Stomach (tissue), 9 donors: Measurements from ENCODE around the gene ZNF587B. TPM values are rescaled to one million over a fixed set of nuclear protein-coding genes. Genes with fewer than 3 reads are reported as not detected.
"Not testable (repeated sequence)": the region's sequence is repeated elsewhere in the genome, so short reads cannot be mapped to it uniquely, and the experiment has no call there.

Experiments used
- DNase-seq, 2 donors: peaks; one replicate each; pipeline versions ENCODE4 v3.0.0 to v3.0.0-alpha.2; 2013 to 2019
- H3K27ac ChIP-seq, 5 donors: fragments of 200-600 bp in 4 of 5; sonication (generic) in 4 of 5; one replicate each; pipeline ENCODE4 v1.5.1; 2013 to 2019; ENCODE audit warnings: mild to moderate bottlenecking in 1 of 5, moderate library complexity in 1 of 5
- H3K27me3 ChIP-seq, 3 donors: fragments of 200-600 bp; sonication (generic); one replicate each; pipeline ENCODE4 v1.5.1; 2017 to 2019; ENCODE audit warnings: mixed run types in 1 of 3
- H3K36me3 ChIP-seq, 4 donors: fragments of 200-600 bp; sonication (generic); 1 replicate in 3 of 4; 2 replicates in 1 of 4; pipeline ENCODE4 v1.5.1; 2016 to 2019
- H3K4me1 ChIP-seq, 4 donors: fragments of 200-600 bp; sonication (generic); one replicate each; pipeline ENCODE4 v1.5.1; 2016 to 2019
- H3K4me3 ChIP-seq, 4 donors: fragments of 200-600 bp; sonication (generic) in 3 of 4; one replicate each; pipeline ENCODE4 v1.5.1; 2016 to 2019; ENCODE audit warnings: mild to moderate bottlenecking in 1 of 4
- H3K9me3 ChIP-seq, 4 donors: fragments of 200-600 bp; sonication (generic); one replicate each; pipeline ENCODE4 v1.5.1; 2016 to 2019
- CTCF ChIP-seq, 7 experiments: fragments of 450-650 bp in 4 of 7; fragments of 200-600 bp in 3 of 7; sonication (generic) in 3 of 7; IDR thresholded peaks; one replicate each; pipeline ENCODE4 v1.5.1; 2016 to 2019; ENCODE audit warnings: antibody characterized with exemption in 7 of 7, control low read depth in 2 of 7, mild to moderate bottlenecking in 1 of 7
- EP300 ChIP-seq: sonication (generic); formaldehyde crosslinking; IDR thresholded peaks from one replicate; pipeline ENCODE4 v1.6.1; 2017; ENCODE audit warnings: antibody characterized with exemption
- POLR2A ChIP-seq, 4 donors: fragments of 450-650 bp; IDR thresholded peaks; one replicate each; pipeline ENCODE4 v1.6.1; 2016; ENCODE audit warnings: antibody characterized with exemption in 4 of 4, control low read depth in 2 of 4, mild to moderate bottlenecking in 1 of 4, moderate library complexity in 1 of 4
- POLR2AphosphoS5 ChIP-seq, 3 donors: sonication (generic); formaldehyde crosslinking; IDR thresholded peaks; one replicate each; pipeline ENCODE4 v1.6.1; 2016; ENCODE audit warnings: antibody characterized with exemption in 3 of 3
- WGBS, 5 donors: extraction: QIAGEN DNeasy Blood & Tissue Kit in 3 of 5; methylation state at CpG; one replicate each; pipeline versions ENCODE4 v1.1.5 to v1.1.7; 2013 to 2018; 5-methylcytosine and 5-hydroxymethylcytosine counted together
- intact Hi-C: fragments of 100-400 bp; cut with DNase I; formaldehyde crosslinking; loops from one replicate; pipeline ENCODE4 v1.15.1; 2023; ENCODE audit warnings: low total_unique reads
- polyA plus RNA-seq, 3 donors: library from polyadenylated mRNA; stranded (reverse); fragments of 200-250 nt; gene quantifications; one replicate each; pipeline ENCODE4 v1.2.3, GENCODE V29; 2013
- total RNA-seq, 5 donors: library from RNA; depleted of rRNA; stranded (reverse); fragments of >200 nt; gene quantifications; one replicate each; pipeline versions ENCODE4 v1.1.0 to v1.2.3, GENCODE V29; 2014 to 2016
- donor health status: healthy with polysubstance abuse.
- donor health status: Bipolar disorder and iron deficiency.
- donor health status: healthy.

ZNF587B gene
- total and polyA plus RNA-seq, 8 donors = 3.0 to 60.6 (median 10.4) TPM; not detected in 1

- Histone ChIP-seq H3K4me1 (peaks cover 27 to 61% (median 49%) of the 10 kb centered on the region in 4 donors), H3K27me3 (no peaks in the 10 kb centered on the region), H3K9me3 (no peaks in the 10 kb centered on the region), H3K36me3 (peaks cover under 1 to 5% (median under 1%) of the 10 kb centered on the region in 4 donors), H3K27ac (no peak overlapping the region), H3K4me3 (no peak overlapping the region)
- no peak for DNase-seq
- WGBS, 5 donors = 93 to 98% (median 95%) methylated on average over 14 of the region's 14 CpGs
- intact Hi-C loops = no loop called here
- TF ChIP-seq EP300 (no peak), CTCF (IDR thresholded peaks at IDR 0.05) (no peak), POLR2AphosphoS5 (IDR thresholded peaks at IDR 0.05) (no peak), POLR2A (IDR thresholded peaks at IDR 0.05) (no peak)
These were observed 12.1 kb upstream of the ZNF587B start for GRCh38 chr19:57817976-57818375.

GRCh38 chr19:57818378-57818777 is 11.7 kb upstream of the ZNF587B start:
- Histone ChIP-seq H3K4me3 (no peak overlapping the region), H3K36me3 (peaks cover 0 to 4% (median 0%) of the 10 kb centered on the region in 4 donors), H3K27me3 (no peaks in the 10 kb centered on the region), H3K27ac (no peak overlapping the region), H3K9me3 (no peaks in the 10 kb centered on the region), H3K4me1 (peaks cover 27 to 62% (median 51%) of the 10 kb centered on the region in 4 donors)
- 87 to 90% (median 89%) methylated on average over 7 of the region's 7 CpGs for WGBS, 5 donors
- intact Hi-C loops = no loop called here
- TF ChIP-seq POLR2AphosphoS5 (IDR thresholded peaks at IDR 0.05) (no peak), CTCF (IDR thresholded peaks at IDR 0.05) (no peak), EP300 (no peak), POLR2A (IDR thresholded peaks at IDR 0.05) (no peak)
- DNase-seq = no peak

GRCh38 chr19:57819475-57820148 is 10.5 kb upstream of the ZNF587B start:
- TF ChIP-seq POLR2AphosphoS5 (IDR thresholded peaks at IDR 0.05) (peak; percentile 28 to 94 (median 82)), CTCF (IDR thresholded peaks at IDR 0.05) (no peak), POLR2A (IDR thresholded peaks at IDR 0.05) (peak in 1 of 4 donors; percentile 29), EP300 (no peak)
- Histone ChIP-seq H3K27me3 (no peaks in the 10 kb centered on the region), H3K9me3 (no peaks in the 10 kb centered on the region), H3K36me3 (peaks cover 0 to 12% (median 0%) of the 10 kb centered on the region in 4 donors), H3K4me1 (peaks cover 22 to 60% (median 52%) of the 10 kb centered on the region in 4 donors), H3K4me3 (peak overlapping the region; percentile 80 to 97 (median 91)), H3K27ac (peak overlapping the region; percentile 89 to 92 (median 91))
- 0 to 1% (median 1%) methylated on average over 23 to 44 of the region's 44 CpGs for WGBS, 5 donors
- peak; percentile 92 to 97 for DNase-seq
- intact Hi-C loops = no loop called here

- 41 to 60% (median 51%) methylated on average over 6 of the region's 6 CpGs for WGBS, 5 donors
- Histone ChIP-seq H3K27me3 (no peaks in the 10 kb centered on the region), H3K27ac (peak overlapping the region; percentile 54 to 92 (median 90)), H3K9me3 (no peaks in the 10 kb centered on the region), H3K4me3 (peak overlapping the region; percentile 80 to 97 (median 91)), H3K36me3 (peaks cover 0 to 16% (median 2%) of the 10 kb centered on the region in 4 donors), H3K4me1 (peaks cover 15 to 57% (median 43%) of the 10 kb centered on the region in 4 donors)
- intact Hi-C loops = no loop called here
- DNase-seq = no peak
- TF ChIP-seq CTCF (IDR thresholded peaks at IDR 0.05) = no peak
- TF ChIP-seq POLR2AphosphoS5 (IDR thresholded peaks at IDR 0.05) = no peak
These were observed 9.5 kb upstream of the ZNF587B start for GRCh38 chr19:57820599-57820998.

- DNase-seq, intact Hi-C loops, H3K9me3 ChIP-seq, H3K27me3 ChIP-seq: not testable (repeated sequence)
- WGBS, 5 donors = 24 to 47% (median 44%) methylated on average over 1 to 3 of the region's 3 CpGs
- Histone ChIP-seq H3K36me3 (peaks cover 0 to 18% (median 2%) of the 10 kb centered on the region in 4 donors), H3K4me1 (peaks cover 15 to 53% (median 42%) of the 10 kb centered on the region in 4 donors), H3K27ac (peak overlapping the region in 3 of 5 donors; percentile 89 to 92 (median 92)), H3K4me3 (peak overlapping the region; percentile 80 to 97 (median 91))
These were observed 9.0 kb upstream of the ZNF587B start for GRCh38 chr19:57821095-57821494.

- intact Hi-C loops, H3K27me3 ChIP-seq, H3K9me3 ChIP-seq, DNase-seq: not testable (repeated sequence)
- WGBS, 5 donors = 64 to 100% (median 98%) methylated on average over 2 to 3 of the region's 3 CpGs
- Histone ChIP-seq H3K4me3 (peak overlapping the region in 1 of 4 donors; percentile 97), H3K4me1 (peaks cover 15 to 53% (median 42%) of the 10 kb centered on the region in 4 donors), H3K36me3 (peaks cover 0 to 22% (median 4%) of the 10 kb centered on the region in 4 donors), H3K27ac (peak overlapping the region in 1 of 5 donors; percentile 9)
These were observed 8.6 kb upstream of the ZNF587B start for GRCh38 chr19:57821501-57821900.

GRCh38 chr19:57823155-57823554 is 6.9 kb upstream of the ZNF587B start:
- DNase-seq, H3K27me3 ChIP-seq, H3K27ac ChIP-seq, H3K9me3 ChIP-seq, intact Hi-C loops, H3K4me3 ChIP-seq: not testable (repeated sequence)
- Histone ChIP-seq H3K36me3 (peaks cover 0 to 27% (median 10%) of the 10 kb centered on the region in 4 donors), H3K4me1 (peaks cover 15 to 55% (median 45%) of the 10 kb centered on the region in 4 donors)
- 45 to 61% (median 52%) methylated on average over 2 of the region's 2 CpGs for WGBS, 5 donors
